ENCODE data around the gene PEX5L.
A peak's percentile ranks its signal among the peaks of the same experiment; 100 is the strongest.
"Not testable (repeated sequence)": the region's sequence is repeated elsewhere in the genome, so short reads cannot be mapped to it uniquely, and the experiment has no call there.

PEX5L gene

DNA sequence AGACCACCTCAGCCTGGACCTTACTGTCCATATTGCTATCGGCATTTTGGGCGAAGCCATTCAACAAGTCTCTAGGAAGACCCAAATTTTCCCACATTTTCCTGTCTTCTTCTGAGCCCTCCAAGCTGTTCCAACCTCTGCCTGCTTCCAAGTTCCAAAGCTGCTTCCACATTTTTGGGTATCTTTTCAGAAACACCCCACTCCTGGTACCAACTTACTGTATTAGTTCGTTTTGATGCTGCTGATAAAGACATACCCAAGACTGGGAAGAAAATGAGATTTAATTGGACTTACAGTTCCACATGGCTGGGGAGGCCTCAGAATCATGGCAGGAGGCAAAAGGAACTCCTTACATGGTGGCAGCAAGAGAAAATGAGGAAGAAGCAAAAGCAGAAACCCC is 28.4 kb downstream of the PEX5L start:
- Histone ChIP-seq H3K9me3 (ENCODE audit: control insufficient read depth, low read length) (peaks cover 22% of the 10 kb centered on the region), H3K4me3 (ENCODE audit: low read length) (peak overlapping the region; percentile 37)
- not testable (repeated sequence) for H3K36me3 ChIP-seq (ENCODE audit: control insufficient read depth, insufficient read depth, low read length, severe bottlenecking); H3K9ac ChIP-seq (ENCODE audit: low read length); H3K27me3 ChIP-seq (replicated peaks; ENCODE audit: control insufficient read depth, insufficient read depth, low read length); DNase-seq (ENCODE audit: low read depth); H3K4me1 ChIP-seq (ENCODE audit: control insufficient read depth, insufficient read depth, low read length)

- Histone ChIP-seq H3K4me3 (ENCODE audit: low read length) (no peak overlapping the region), H3K27me3 (replicated peaks; ENCODE audit: control insufficient read depth, insufficient read depth, low read length) (no peaks in the 10 kb centered on the region), H3K9me3 (ENCODE audit: control insufficient read depth, low read length) (peaks cover 21% of the 10 kb centered on the region), H3K4me1 (ENCODE audit: control insufficient read depth, insufficient read depth, low read length) (no peaks in the 10 kb centered on the region), H3K9ac (ENCODE audit: low read length) (no peak overlapping the region), H3K36me3 (ENCODE audit: control insufficient read depth, insufficient read depth, low read length, severe bottlenecking) (no peaks in the 10 kb centered on the region)
- DNase-seq (ENCODE audit: low read depth), result no peak
Observed at GRCh38 chr3:180004542-180004941, 32.2 kb downstream of the PEX5L start.

GRCh38 chr3:180002006-180002405 is 34.7 kb downstream of the PEX5L start:
- DNase-seq (ENCODE audit: low read depth), result no peak
- no peaks in the 10 kb centered on the region for H3K9me3 ChIP-seq (ENCODE audit: control insufficient read depth, low read length)

DNA sequence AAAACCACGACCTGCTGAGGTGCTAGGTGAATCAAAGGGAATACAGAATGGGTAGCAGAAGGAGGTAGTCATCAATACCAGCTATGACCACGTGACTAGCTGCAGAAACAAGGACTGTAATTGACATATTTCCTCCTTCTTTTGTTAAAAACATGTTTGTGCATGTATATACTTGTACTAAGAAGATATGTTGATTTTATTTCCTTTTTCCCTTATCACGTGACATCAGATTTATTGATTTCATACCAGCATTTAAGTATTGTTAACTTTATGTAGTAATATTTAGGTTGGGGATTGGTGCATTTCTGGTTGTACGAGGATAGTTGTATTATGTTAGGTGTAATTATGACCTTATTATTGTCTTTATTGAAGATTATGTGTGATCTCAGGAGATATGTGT is 36.2 kb downstream of the PEX5L start:
- H3K9me3 ChIP-seq (ENCODE audit: control insufficient read depth, low read length), result peaks cover 4% of the 10 kb centered on the region
- no peak overlapping the region for H3K4me3 ChIP-seq (ENCODE audit: low read length)
- H3K27me3 ChIP-seq (replicated peaks; ENCODE audit: control insufficient read depth, insufficient read depth, low read length), result no peaks in the 10 kb centered on the region
- DNase-seq (ENCODE audit: low read depth), result no peak
- H3K36me3 ChIP-seq (ENCODE audit: control insufficient read depth, insufficient read depth, low read length, severe bottlenecking), result no peaks in the 10 kb centered on the region
- H3K9ac ChIP-seq (ENCODE audit: low read length), result no peak overlapping the region
- H3K4me1 ChIP-seq (ENCODE audit: control insufficient read depth, insufficient read depth, low read length), result no peaks in the 10 kb centered on the region

More at GRCh38 chr3:180002006-180002405, 34.7 kb downstream of the PEX5L start:
- no peak overlapping the region for H3K4me3 ChIP-seq (ENCODE audit: low read length)
- H3K36me3 ChIP-seq (ENCODE audit: control insufficient read depth, insufficient read depth, low read length, severe bottlenecking), result no peaks in the 10 kb centered on the region
- no peaks in the 10 kb centered on the region for H3K27me3 ChIP-seq (replicated peaks; ENCODE audit: control insufficient read depth, insufficient read depth, low read length)
- H3K4me1 ChIP-seq (ENCODE audit: control insufficient read depth, insufficient read depth, low read length), result no peaks in the 10 kb centered on the region
- no peak overlapping the region for H3K9ac ChIP-seq (ENCODE audit: low read length)

- H3K9ac ChIP-seq (ENCODE audit: low read length), result no peak overlapping the region
- no peaks in the 10 kb centered on the region for H3K4me1 ChIP-seq (ENCODE audit: control insufficient read depth, insufficient read depth, low read length)
- no peaks in the 10 kb centered on the region for H3K27me3 ChIP-seq (replicated peaks; ENCODE audit: control insufficient read depth, insufficient read depth, low read length)
- H3K9me3 ChIP-seq (ENCODE audit: control insufficient read depth, low read length), result peaks cover 4% of the 10 kb centered on the region
- DNase-seq (ENCODE audit: low read depth), result no peak
- H3K36me3 ChIP-seq (ENCODE audit: control insufficient read depth, insufficient read depth, low read length, severe bottlenecking), result no peaks in the 10 kb centered on the region
- no peak overlapping the region for H3K4me3 ChIP-seq (ENCODE audit: low read length)
Observed at GRCh38 chr3:179995406-179995805, 41.3 kb downstream of the PEX5L start.

- DNase-seq (ENCODE audit: low read depth), result no peak
- no peak overlapping the region for H3K9ac ChIP-seq (ENCODE audit: low read length)
- no peaks in the 10 kb centered on the region for H3K4me1 ChIP-seq (ENCODE audit: control insufficient read depth, insufficient read depth, low read length)
- H3K36me3 ChIP-seq (ENCODE audit: control insufficient read depth, insufficient read depth, low read length, severe bottlenecking), result no peaks in the 10 kb centered on the region
- no peaks in the 10 kb centered on the region for H3K27me3 ChIP-seq (replicated peaks; ENCODE audit: control insufficient read depth, insufficient read depth, low read length)
- peaks cover 4% of the 10 kb centered on the region for H3K9me3 ChIP-seq (ENCODE audit: control insufficient read depth, low read length)
- H3K4me3 ChIP-seq (ENCODE audit: low read length), result no peak overlapping the region
Observed at GRCh38 chr3:179991883-179992282, 44.9 kb downstream of the PEX5L start.

DNA sequence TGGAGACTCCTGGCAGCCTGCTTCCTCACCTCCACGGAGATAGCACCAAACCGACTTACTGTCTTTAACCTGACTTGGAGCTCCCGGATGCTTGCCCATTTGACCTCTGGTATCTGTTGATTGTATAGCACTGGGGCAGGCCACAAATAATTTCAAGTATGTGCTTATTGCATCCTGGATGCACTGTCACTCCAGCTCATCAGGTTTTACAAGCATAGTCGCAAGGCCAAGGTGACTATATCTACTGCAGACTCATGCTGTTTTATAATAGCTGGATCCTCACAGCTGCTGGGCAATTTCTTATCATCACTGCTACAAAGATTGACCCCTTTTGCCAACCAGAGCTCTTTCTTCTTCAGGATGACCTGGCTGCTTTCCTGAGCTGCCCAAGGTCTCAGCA is 45.6 kb downstream of the PEX5L start:
- Histone ChIP-seq H3K4me1 (ENCODE audit: control insufficient read depth, insufficient read depth, low read length) (no peaks in the 10 kb centered on the region), H3K4me3 (ENCODE audit: low read length) (no peak overlapping the region), H3K27me3 (replicated peaks; ENCODE audit: control insufficient read depth, insufficient read depth, low read length) (no peaks in the 10 kb centered on the region), H3K9me3 (ENCODE audit: control insufficient read depth, low read length) (no peaks in the 10 kb centered on the region), H3K36me3 (ENCODE audit: control insufficient read depth, insufficient read depth, low read length, severe bottlenecking) (no peaks in the 10 kb centered on the region), H3K9ac (ENCODE audit: low read length) (no peak overlapping the region)
- no peak for DNase-seq (ENCODE audit: low read depth)

DNA sequence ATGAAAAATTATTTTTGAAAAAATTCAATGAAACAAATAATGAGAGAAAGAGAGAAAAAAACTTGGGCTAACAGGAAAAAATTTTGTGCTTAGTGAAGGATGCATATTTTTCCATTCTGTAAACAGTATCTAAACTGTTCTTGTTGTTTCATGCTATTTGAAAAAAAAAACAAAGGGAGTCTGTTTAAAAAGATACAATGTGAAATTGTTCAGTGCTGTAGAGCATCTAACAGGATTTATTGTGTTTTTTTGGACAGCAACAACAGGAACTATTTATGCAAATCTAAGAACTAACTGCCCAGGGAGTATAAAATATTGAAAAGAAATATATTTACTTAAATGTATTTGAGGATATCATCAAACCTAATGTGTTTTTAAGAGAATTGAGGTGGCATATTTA is 55.1 kb downstream of the PEX5L start:
- no peak overlapping the region for H3K4me3 ChIP-seq (ENCODE audit: low read length)
- no peaks in the 10 kb centered on the region for H3K36me3 ChIP-seq (ENCODE audit: control insufficient read depth, insufficient read depth, low read length, severe bottlenecking)
- no peaks in the 10 kb centered on the region for H3K4me1 ChIP-seq (ENCODE audit: control insufficient read depth, insufficient read depth, low read length)
- no peak for DNase-seq (ENCODE audit: low read depth)
- no peaks in the 10 kb centered on the region for H3K27me3 ChIP-seq (replicated peaks; ENCODE audit: control insufficient read depth, insufficient read depth, low read length)
- no peak overlapping the region for H3K9ac ChIP-seq (ENCODE audit: low read length)
- H3K9me3 ChIP-seq (ENCODE audit: control insufficient read depth, low read length), result no peaks in the 10 kb centered on the region

GRCh38 chr3:179977356-179977755 is 59.4 kb downstream of the PEX5L start:
- Histone ChIP-seq H3K9ac (ENCODE audit: low read length) (no peak overlapping the region), H3K36me3 (ENCODE audit: control insufficient read depth, insufficient read depth, low read length, severe bottlenecking) (no peaks in the 10 kb centered on the region), H3K27me3 (replicated peaks; ENCODE audit: control insufficient read depth, insufficient read depth, low read length) (no peaks in the 10 kb centered on the region), H3K4me3 (ENCODE audit: low read length) (no peak overlapping the region), H3K4me1 (ENCODE audit: control insufficient read depth, insufficient read depth, low read length) (peaks cover 8% of the 10 kb centered on the region), H3K9me3 (ENCODE audit: control insufficient read depth, low read length) (no peaks in the 10 kb centered on the region)
- no peak for DNase-seq (ENCODE audit: low read depth)

DNA sequence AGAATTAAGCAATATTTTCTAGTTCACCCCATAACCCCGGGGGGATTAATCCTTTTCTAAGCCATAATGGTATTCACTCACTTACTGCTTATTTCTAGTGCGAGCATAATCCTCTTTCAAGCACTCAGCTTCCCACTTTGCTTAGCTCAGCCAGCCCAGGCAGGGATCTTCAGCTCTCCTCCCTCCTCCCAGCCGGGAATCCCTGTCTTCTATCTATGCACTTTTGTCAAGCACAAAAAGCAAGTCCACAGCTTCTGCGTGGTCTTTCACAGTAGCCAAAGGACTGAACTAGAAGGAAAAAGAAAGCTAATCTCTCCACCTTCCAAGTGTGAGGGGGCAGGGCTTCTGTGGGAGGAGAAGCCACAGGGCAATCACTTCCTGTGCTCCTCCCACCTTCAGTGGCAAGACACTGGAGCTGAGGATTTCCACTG is 62.8 kb downstream of the PEX5L start:
- Histone ChIP-seq H3K9ac (ENCODE audit: low read length) (no peak overlapping the region), H3K9me3 (ENCODE audit: control insufficient read depth, low read length) (no peaks in the 10 kb centered on the region), H3K27me3 (replicated peaks; ENCODE audit: control insufficient read depth, insufficient read depth, low read length) (no peaks in the 10 kb centered on the region), H3K4me3 (ENCODE audit: low read length) (no peak overlapping the region), H3K4me1 (ENCODE audit: control insufficient read depth, insufficient read depth, low read length) (peaks cover 8% of the 10 kb centered on the region), H3K36me3 (ENCODE audit: control insufficient read depth, insufficient read depth, low read length, severe bottlenecking) (no peaks in the 10 kb centered on the region)
- DNase-seq (ENCODE audit: low read depth), result no peak

- no peaks in the 10 kb centered on the region for H3K36me3 ChIP-seq (ENCODE audit: control insufficient read depth, insufficient read depth, low read length, severe bottlenecking)
- H3K4me1 ChIP-seq (ENCODE audit: control insufficient read depth, insufficient read depth, low read length), result peaks cover 8% of the 10 kb centered on the region
- H3K9me3 ChIP-seq (ENCODE audit: control insufficient read depth, low read length), result no peaks in the 10 kb centered on the region
- no peak overlapping the region for H3K9ac ChIP-seq (ENCODE audit: low read length)
- no peak overlapping the region for H3K4me3 ChIP-seq (ENCODE audit: low read length)
- no peaks in the 10 kb centered on the region for H3K27me3 ChIP-seq (replicated peaks; ENCODE audit: control insufficient read depth, insufficient read depth, low read length)
- no peak for DNase-seq (ENCODE audit: low read depth)
Observed at GRCh38 chr3:179972881-179973423, 63.8 kb downstream of the PEX5L start.

DNA sequence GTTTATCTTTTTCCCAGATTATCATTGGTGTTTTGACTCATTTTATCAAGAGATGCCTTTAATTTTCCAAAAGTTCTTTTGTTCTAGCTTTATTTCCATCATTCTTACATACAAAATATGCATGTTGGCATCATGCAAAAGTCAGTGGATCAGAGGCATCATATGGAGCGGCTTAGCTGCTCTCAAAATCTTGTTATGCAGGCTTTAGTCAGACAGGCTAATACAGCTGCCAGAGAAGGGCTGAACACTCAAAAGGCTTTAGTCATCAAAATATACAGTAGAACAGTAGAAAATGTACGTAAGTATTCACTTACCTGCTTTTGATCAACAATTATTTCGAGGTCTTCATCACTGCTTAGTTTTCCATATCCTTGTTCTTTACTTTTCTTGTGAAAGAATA is 65.5 kb downstream of the PEX5L start:
- Histone ChIP-seq H3K4me3 (ENCODE audit: low read length) (no peak overlapping the region), H3K9me3 (ENCODE audit: control insufficient read depth, low read length) (no peaks in the 10 kb centered on the region)
- no peak for DNase-seq (ENCODE audit: low read depth)

More for the DNA sequence above, 65.5 kb downstream of the PEX5L start:
- Histone ChIP-seq H3K27me3 (replicated peaks; ENCODE audit: control insufficient read depth, insufficient read depth, low read length) (no peaks in the 10 kb centered on the region), H3K36me3 (ENCODE audit: control insufficient read depth, insufficient read depth, low read length, severe bottlenecking) (no peaks in the 10 kb centered on the region), H3K4me1 (ENCODE audit: control insufficient read depth, insufficient read depth, low read length) (peaks cover 8% of the 10 kb centered on the region), H3K9ac (ENCODE audit: low read length) (no peak overlapping the region)

Data from adipocyte (in vitro differentiated cells).